HCT116 (cell line): Measurements from ENCODE around the gene ZNF322. TPM values are rescaled to one million over a fixed set of nuclear protein-coding genes. Genes with fewer than 3 reads are reported as not detected.
A peak's percentile ranks its signal among the peaks of the same experiment; 100 is the strongest.

ENCODE experiments used
- ATF3 ChIP-seq: IDR thresholded peaks from 2 replicates; pipeline ENCODE4 v1.6.1; 2012
- ELF1 ChIP-seq: IDR thresholded peaks from 2 replicates; pipeline ENCODE4 v1.6.1; 2012; ENCODE audit warnings: low read depth, borderline replicate concordance
- MAX ChIP-seq: IDR thresholded peaks from 2 replicates; pipeline ENCODE4 v1.6.1; 2012
- REST ChIP-seq: IDR thresholded peaks from 2 replicates; pipeline ENCODE4 v1.6.1; 2012; ENCODE audit warnings: low read depth
- SIN3A ChIP-seq: IDR thresholded peaks from 2 replicates; pipeline ENCODE4 v1.6.1; 2012; ENCODE audit warnings: low read depth
- ZBTB33 ChIP-seq: IDR thresholded peaks from 2 replicates; pipeline ENCODE4 v1.6.1; 2011; ENCODE audit warnings: mild to moderate bottlenecking, low read length, moderate library complexity; ENCODE audit not compliant: insufficient replicate concordance; ENCODE audit errors: extremely low read depth
- total RNA-seq: library from RNA; stranded (reverse); gene quantifications from one replicate; pipeline ENCODE4 v1.2.1, GENCODE V29; 2021; ENCODE audit not compliant: unreplicated experiment

ZNF322 gene
- total RNA-seq, 1 experiment from 2014 or later, result 22.9 TPM

- TF ChIP-seq MAX, result no peak; the same call in 1 of the 2 replicates
- peak; percentile 93 for TF ChIP-seq ATF3
- TF ChIP-seq ZBTB33, result no peak
- no peak; the same call in 1 of the 2 replicates for TF ChIP-seq SIN3A
- TF ChIP-seq ELF1, result no peak; the same call in 1 of the 2 replicates
- no peak for TF ChIP-seq REST
These were observed 64.6 kb downstream of the ZNF322 start (continued) for GRCh38 chr6:26594730-26595632.
